ENCODE results near the gene RNF8. TPM values are rescaled to one million over a fixed set of nuclear protein-coding genes. Genes with fewer than 3 reads are reported as not detected.

RNF8 gene
- total RNA-seq, 1 experiment from 2014 or later = 35.9 TPM

DNA sequence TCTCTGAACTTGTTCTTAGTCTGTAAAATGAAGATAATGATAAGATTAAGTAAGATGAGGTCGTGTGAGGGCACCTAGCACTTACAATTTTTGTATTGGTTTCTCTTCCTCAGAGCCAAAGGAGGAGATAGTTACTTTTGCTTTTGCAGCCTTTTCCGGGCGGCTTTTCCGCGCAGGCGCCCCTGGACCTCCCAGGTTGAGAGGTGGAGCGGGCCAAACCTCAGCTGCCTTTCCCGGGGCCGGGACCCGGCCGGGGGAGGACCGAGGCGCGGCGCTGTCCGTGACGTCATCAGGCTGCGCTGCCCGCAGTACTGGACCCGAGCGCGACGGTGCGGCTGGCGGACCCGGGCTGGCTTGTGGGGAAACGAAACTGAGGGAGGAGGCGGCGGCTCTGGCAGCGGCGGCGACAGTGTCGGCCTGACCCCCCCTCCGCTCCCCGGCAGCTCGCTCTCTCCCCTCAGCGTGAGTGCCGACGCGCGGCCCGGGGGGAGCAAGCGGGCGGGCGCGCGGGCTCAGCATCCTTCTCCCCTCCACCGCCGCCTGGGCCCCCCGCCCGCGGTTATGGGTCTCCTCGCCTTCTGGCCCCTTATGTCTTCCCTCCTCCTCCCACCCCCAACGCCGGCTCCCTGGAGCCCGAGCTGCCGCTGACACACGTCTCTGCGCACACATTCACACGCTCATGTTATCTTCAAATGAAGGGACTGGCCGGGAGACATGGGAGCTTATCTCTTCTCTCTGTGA, 79.3 kb downstream of the RNF8 start, which contains the start of gene CMTR1 (continued):
- TF ChIP-seq, protein P1, sequence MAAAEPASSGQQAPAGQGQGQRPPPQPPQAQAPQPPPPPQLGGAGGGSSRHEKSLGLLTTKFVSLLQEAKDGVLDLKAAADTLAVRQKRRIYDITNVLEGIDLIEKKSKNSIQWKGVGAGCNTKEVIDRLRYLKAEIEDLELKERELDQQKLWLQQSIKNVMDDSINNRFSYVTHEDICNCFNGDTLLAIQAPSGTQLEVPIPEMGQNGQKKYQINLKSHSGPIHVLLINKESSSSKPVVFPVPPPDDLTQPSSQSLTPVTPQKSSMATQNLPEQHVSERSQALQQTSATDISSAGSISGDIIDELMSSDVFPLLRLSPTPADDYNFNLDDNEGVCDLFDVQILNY (CRISPR knock-in tag; IDR thresholded peaks at IDR 0.05) = peak; percentile 83
- TF ChIP-seq ZNF317 (CRISPR knock-in tag; IDR thresholded peaks at IDR 0.05; ENCODE audit: borderline replicate concordance, low read depth) (no peak), ZNF396 (CRISPR knock-in tag; IDR thresholded peaks at IDR 0.05; ENCODE audit: borderline replicate concordance) (no peak), NR1H2 (CRISPR knock-in tag; IDR thresholded peaks at IDR 0.05) (no peak), ZNF121 (CRISPR knock-in tag; IDR thresholded peaks at IDR 0.05) (peak; percentile 71), SOX15 (CRISPR knock-in tag; IDR thresholded peaks at IDR 0.05) (no peak), OVOL2 (CRISPR knock-in tag; IDR thresholded peaks at IDR 0.05; ENCODE audit: borderline replicate concordance) (no peak), MYBL2 (CRISPR knock-in tag; IDR thresholded peaks at IDR 0.05) (peak; percentile 75; the same call in 1 of the 2 replicates), ZNF138 (CRISPR knock-in tag; conservative IDR thresholded peaks at IDR 0.05) (no peak), ZNF423 (CRISPR knock-in tag; IDR thresholded peaks at IDR 0.05) (no peak), GRHL2 (CRISPR knock-in tag; IDR thresholded peaks at IDR 0.05; ENCODE audit: insufficient replicate concordance, severe bottlenecking) (no peak), ESRRA (CRISPR knock-in tag; IDR thresholded peaks at IDR 0.05; ENCODE audit: borderline replicate concordance) (no peak)
- TF ChIP-seq, protein P2, sequence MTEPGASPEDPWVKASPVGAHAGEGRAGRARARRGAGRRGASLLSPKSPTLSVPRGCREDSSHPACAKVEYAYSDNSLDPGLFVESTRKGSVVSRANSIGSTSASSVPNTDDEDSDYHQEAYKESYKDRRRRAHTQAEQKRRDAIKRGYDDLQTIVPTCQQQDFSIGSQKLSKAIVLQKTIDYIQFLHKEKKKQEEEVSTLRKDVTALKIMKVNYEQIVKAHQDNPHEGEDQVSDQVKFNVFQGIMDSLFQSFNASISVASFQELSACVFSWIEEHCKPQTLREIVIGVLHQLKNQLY (CRISPR knock-in tag; IDR thresholded peaks at IDR 0.05) = no peak
- TF ChIP-seq, protein P3, sequence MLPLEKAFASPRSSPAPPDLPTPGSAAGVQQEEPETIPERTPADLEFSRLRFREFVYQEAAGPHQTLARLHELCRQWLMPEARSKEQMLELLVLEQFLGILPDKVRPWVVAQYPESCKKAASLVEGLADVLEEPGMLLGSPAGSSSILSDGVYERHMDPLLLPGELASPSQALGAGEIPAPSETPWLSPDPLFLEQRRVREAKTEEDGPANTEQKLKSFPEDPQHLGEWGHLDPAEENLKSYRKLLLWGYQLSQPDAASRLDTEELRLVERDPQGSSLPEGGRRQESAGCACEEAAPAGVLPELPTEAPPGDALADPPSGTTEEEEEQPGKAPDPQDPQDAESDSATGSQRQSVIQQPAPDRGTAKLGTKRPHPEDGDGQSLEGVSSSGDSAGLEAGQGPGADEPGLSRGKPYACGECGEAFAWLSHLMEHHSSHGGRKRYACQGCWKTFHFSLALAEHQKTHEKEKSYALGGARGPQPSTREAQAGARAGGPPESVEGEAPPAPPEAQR (CRISPR knock-in tag; IDR thresholded peaks at IDR 0.05) = no peak
- TF ChIP-seq, protein P4, sequence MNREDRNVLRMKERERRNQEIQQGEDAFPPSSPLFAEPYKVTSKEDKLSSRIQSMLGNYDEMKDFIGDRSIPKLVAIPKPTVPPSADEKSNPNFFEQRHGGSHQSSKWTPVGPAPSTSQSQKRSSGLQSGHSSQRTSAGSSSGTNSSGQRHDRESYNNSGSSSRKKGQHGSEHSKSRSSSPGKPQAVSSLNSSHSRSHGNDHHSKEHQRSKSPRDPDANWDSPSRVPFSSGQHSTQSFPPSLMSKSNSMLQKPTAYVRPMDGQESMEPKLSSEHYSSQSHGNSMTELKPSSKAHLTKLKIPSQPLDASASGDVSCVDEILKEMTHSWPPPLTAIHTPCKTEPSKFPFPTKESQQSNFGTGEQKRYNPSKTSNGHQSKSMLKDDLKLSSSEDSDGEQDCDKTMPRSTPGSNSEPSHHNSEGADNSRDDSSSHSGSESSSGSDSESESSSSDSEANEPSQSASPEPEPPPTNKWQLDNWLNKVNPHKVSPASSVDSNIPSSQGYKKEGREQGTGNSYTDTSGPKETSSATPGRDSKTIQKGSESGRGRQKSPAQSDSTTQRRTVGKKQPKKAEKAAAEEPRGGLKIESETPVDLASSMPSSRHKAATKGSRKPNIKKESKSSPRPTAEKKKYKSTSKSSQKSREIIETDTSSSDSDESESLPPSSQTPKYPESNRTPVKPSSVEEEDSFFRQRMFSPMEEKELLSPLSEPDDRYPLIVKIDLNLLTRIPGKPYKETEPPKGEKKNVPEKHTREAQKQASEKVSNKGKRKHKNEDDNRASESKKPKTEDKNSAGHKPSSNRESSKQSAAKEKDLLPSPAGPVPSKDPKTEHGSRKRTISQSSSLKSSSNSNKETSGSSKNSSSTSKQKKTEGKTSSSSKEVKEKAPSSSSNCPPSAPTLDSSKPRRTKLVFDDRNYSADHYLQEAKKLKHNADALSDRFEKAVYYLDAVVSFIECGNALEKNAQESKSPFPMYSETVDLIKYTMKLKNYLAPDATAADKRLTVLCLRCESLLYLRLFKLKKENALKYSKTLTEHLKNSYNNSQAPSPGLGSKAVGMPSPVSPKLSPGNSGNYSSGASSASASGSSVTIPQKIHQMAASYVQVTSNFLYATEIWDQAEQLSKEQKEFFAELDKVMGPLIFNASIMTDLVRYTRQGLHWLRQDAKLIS (CRISPR knock-in tag; IDR thresholded peaks at IDR 0.05; ENCODE audit: borderline replicate concordance) = no peak
- TF ChIP-seq, protein P5, sequence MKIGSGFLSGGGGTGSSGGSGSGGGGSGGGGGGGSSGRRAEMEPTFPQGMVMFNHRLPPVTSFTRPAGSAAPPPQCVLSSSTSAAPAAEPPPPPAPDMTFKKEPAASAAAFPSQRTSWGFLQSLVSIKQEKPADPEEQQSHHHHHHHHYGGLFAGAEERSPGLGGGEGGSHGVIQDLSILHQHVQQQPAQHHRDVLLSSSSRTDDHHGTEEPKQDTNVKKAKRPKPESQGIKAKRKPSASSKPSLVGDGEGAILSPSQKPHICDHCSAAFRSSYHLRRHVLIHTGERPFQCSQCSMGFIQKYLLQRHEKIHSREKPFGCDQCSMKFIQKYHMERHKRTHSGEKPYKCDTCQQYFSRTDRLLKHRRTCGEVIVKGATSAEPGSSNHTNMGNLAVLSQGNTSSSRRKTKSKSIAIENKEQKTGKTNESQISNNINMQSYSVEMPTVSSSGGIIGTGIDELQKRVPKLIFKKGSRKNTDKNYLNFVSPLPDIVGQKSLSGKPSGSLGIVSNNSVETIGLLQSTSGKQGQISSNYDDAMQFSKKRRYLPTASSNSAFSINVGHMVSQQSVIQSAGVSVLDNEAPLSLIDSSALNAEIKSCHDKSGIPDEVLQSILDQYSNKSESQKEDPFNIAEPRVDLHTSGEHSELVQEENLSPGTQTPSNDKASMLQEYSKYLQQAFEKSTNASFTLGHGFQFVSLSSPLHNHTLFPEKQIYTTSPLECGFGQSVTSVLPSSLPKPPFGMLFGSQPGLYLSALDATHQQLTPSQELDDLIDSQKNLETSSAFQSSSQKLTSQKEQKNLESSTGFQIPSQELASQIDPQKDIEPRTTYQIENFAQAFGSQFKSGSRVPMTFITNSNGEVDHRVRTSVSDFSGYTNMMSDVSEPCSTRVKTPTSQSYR (CRISPR knock-in tag; IDR thresholded peaks at IDR 0.05) = 0 out of 2 replicates have a peak, but pooled peaks have one; percentile 54
- TF ChIP-seq, protein P6, sequence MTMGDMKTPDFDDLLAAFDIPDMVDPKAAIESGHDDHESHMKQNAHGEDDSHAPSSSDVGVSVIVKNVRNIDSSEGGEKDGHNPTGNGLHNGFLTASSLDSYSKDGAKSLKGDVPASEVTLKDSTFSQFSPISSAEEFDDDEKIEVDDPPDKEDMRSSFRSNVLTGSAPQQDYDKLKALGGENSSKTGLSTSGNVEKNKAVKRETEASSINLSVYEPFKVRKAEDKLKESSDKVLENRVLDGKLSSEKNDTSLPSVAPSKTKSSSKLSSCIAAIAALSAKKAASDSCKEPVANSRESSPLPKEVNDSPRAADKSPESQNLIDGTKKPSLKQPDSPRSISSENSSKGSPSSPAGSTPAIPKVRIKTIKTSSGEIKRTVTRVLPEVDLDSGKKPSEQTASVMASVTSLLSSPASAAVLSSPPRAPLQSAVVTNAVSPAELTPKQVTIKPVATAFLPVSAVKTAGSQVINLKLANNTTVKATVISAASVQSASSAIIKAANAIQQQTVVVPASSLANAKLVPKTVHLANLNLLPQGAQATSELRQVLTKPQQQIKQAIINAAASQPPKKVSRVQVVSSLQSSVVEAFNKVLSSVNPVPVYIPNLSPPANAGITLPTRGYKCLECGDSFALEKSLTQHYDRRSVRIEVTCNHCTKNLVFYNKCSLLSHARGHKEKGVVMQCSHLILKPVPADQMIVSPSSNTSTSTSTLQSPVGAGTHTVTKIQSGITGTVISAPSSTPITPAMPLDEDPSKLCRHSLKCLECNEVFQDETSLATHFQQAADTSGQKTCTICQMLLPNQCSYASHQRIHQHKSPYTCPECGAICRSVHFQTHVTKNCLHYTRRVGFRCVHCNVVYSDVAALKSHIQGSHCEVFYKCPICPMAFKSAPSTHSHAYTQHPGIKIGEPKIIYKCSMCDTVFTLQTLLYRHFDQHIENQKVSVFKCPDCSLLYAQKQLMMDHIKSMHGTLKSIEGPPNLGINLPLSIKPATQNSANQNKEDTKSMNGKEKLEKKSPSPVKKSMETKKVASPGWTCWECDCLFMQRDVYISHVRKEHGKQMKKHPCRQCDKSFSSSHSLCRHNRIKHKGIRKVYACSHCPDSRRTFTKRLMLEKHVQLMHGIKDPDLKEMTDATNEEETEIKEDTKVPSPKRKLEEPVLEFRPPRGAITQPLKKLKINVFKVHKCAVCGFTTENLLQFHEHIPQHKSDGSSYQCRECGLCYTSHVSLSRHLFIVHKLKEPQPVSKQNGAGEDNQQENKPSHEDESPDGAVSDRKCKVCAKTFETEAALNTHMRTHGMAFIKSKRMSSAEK (CRISPR knock-in tag; IDR thresholded peaks at IDR 0.05; ENCODE audit: borderline replicate concordance) = no peak
- TF ChIP-seq, protein P7, sequence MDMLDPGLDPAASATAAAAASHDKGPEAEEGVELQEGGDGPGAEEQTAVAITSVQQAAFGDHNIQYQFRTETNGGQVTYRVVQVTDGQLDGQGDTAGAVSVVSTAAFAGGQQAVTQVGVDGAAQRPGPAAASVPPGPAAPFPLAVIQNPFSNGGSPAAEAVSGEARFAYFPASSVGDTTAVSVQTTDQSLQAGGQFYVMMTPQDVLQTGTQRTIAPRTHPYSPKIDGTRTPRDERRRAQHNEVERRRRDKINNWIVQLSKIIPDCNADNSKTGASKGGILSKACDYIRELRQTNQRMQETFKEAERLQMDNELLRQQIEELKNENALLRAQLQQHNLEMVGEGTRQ (CRISPR knock-in tag; IDR thresholded peaks at IDR 0.05) = no peak
- TF ChIP-seq, protein P8, sequence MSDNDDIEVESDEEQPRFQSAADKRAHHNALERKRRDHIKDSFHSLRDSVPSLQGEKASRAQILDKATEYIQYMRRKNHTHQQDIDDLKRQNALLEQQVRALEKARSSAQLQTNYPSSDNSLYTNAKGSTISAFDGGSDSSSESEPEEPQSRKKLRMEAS (CRISPR knock-in tag; IDR thresholded peaks at IDR 0.05) = no peak; the same call in none of the 2 replicates
- TF ChIP-seq, protein P9, sequence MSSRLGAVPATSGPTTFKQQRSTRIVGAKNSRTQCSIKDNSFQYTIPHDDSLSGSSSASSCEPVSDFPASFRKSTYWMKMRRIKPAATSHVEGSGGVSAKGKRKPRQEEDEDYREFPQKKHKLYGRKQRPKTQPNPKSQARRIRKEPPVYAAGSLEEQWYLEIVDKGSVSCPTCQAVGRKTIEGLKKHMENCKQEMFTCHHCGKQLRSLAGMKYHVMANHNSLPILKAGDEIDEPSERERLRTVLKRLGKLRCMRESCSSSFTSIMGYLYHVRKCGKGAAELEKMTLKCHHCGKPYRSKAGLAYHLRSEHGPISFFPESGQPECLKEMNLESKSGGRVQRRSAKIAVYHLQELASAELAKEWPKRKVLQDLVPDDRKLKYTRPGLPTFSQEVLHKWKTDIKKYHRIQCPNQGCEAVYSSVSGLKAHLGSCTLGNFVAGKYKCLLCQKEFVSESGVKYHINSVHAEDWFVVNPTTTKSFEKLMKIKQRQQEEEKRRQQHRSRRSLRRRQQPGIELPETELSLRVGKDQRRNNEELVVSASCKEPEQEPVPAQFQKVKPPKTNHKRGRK (CRISPR knock-in tag; IDR thresholded peaks at IDR 0.05; ENCODE audit: borderline replicate concordance) = no peak

All from WTC11 (cell line).